ENCODE results near the gene CARNS1. TPM values are rescaled to one million over a fixed set of nuclear protein-coding genes. Genes with fewer than 3 reads are reported as not detected.
"Not testable (repeated sequence)": the region's sequence is repeated elsewhere in the genome, so short reads cannot be mapped to it uniquely, and the experiment has no call there.

The CARNS1 gene
- total RNA-seq, 8 experiments from 2014 or later = 0.16 to 2.1 (median 0.67) TPM

- Histone ChIP-seq H3K4me1 (replicated peaks in 1 of 2) (peaks cover 0 to 6% of the 10 kb centered on the region in 2 donors), H3K27ac (no peak overlapping the region), H3K4me3 (no peak overlapping the region)
- WGBS, 10 experiments = 0 to 90% (median 81%) methylated on average over 1 to 4 of the region's 25 CpGs; no CpG with 5 or more reads in 6 of the 10 experiments
- ATAC-seq (replicated peaks in 6 of 8) = peak in 4 of 8 experiments; percentile 10 to 15 (median 12)
- in situ Hi-C loops (cut with MboI; ENCODE audit: low pct_unique_long_range_greater_than_20kb in 2 of 9, low sequenced_read_pairs in 9 of 9, unreplicated experiment in 9 of 9) = no loop called here
These were observed 40.7 kb downstream of the CARNS1 start for GRCh38 chr11:67456068-67456705.

- Histone ChIP-seq H3K4me1 (replicated peaks in 1 of 2) (peaks cover 0 to 6% of the 10 kb centered on the region in 2 donors), H3K4me3 (no peak overlapping the region), H3K27ac (no peak overlapping the region)
- WGBS, 10 experiments = 57 to 60% methylated on average over 1 to 2 of the region's 12 CpGs; no CpG with 5 or more reads in 8 of the 10 experiments
- peak in 1 of 8 experiments; percentile 8 for ATAC-seq (replicated peaks in 6 of 8)
- in situ Hi-C loops (cut with MboI; ENCODE audit: low pct_unique_long_range_greater_than_20kb in 2 of 9, low sequenced_read_pairs in 9 of 9, unreplicated experiment in 9 of 9) = no loop called here
These were observed 42.0 kb downstream of the CARNS1 start for GRCh38 chr11:67457453-67457852.

- no peak for ATAC-seq (replicated peaks in 6 of 8)
- Histone ChIP-seq H3K4me1 (replicated peaks in 1 of 2) (peaks cover 0 to 6% of the 10 kb centered on the region in 2 donors), H3K27ac (no peak overlapping the region), H3K4me3 (no peak overlapping the region)
- in situ Hi-C loops (cut with MboI; ENCODE audit: low pct_unique_long_range_greater_than_20kb in 2 of 9, low sequenced_read_pairs in 9 of 9, unreplicated experiment in 9 of 9) = no loop called here
- WGBS, 10 experiments = 35 to 100% (median 93%) methylated on average over 2 to 9 of the region's 19 CpGs; no CpG with 5 or more reads in 5 of the 10 experiments
These were observed 42.8 kb downstream of the CARNS1 start for GRCh38 chr11:67458266-67458665.

- in situ Hi-C loops (cut with MboI; ENCODE audit: low pct_unique_long_range_greater_than_20kb in 2 of 9, low sequenced_read_pairs in 9 of 9, unreplicated experiment in 9 of 9) = no loop called here
- ATAC-seq (replicated peaks in 6 of 8) = no peak
- 80 to 100% (median 98%) methylated on average over 1 to 5 of the region's 10 CpGs; no CpG with 5 or more reads in 2 of the 10 experiments for WGBS, 10 experiments
- H3K4me3 ChIP-seq = no peak overlapping the region
- no peak overlapping the region for H3K27ac ChIP-seq
- peaks cover 16 to 17% of the 10 kb centered on the region in 2 donors for H3K4me1 ChIP-seq (replicated peaks in 1 of 2)
These were observed 47.7 kb downstream of the CARNS1 start for GRCh38 chr11:67463186-67463585.

GRCh38 chr11:67463680-67464410, 48.4 kb downstream of the CARNS1 start:
- in situ Hi-C loops (cut with MboI; ENCODE audit: low pct_unique_long_range_greater_than_20kb in 2 of 9, low sequenced_read_pairs in 9 of 9, unreplicated experiment in 9 of 9) = no loop called here
- peaks cover 17 to 19% of the 10 kb centered on the region in 2 donors for H3K4me1 ChIP-seq (replicated peaks in 1 of 2)
- peak overlapping the region; percentile 30 to 63 for H3K27ac ChIP-seq
- WGBS, 10 experiments = 79 to 100% (median 81%) methylated on average over 1 to 9 of the region's 20 CpGs; no CpG with 5 or more reads in 3 of the 10 experiments
- peak overlapping the region; percentile 48 to 67 (median 56) for H3K4me3 ChIP-seq
- peak in 5 of 8 experiments; percentile 38 to 52 (median 47) for ATAC-seq (replicated peaks in 6 of 8)

GRCh38 chr11:67464411-67465188, 49.1 kb downstream of the CARNS1 start:
- Histone ChIP-seq H3K27ac (peak overlapping the region; percentile 81), H3K4me3 (peak overlapping the region; percentile 48 to 67 (median 56)), H3K4me1 (replicated peaks in 1 of 2) (peaks cover 18 to 21% of the 10 kb centered on the region in 2 donors)
- in situ Hi-C loops (cut with MboI; ENCODE audit: low pct_unique_long_range_greater_than_20kb in 2 of 9, low sequenced_read_pairs in 9 of 9, unreplicated experiment in 9 of 9) = no loop called here
- 10 to 100% (median 30%) methylated on average over 1 to 4 of the region's 56 CpGs; no CpG with 5 or more reads in 5 of the 10 experiments for WGBS, 10 experiments
- peak; percentile 11 to 70 (median 58) for ATAC-seq (replicated peaks in 6 of 8)

GRCh38 chr11:67465189-67465510, 49.7 kb downstream of the CARNS1 start:
- H3K27ac ChIP-seq = peak overlapping the region; percentile 81
- H3K4me1 ChIP-seq (replicated peaks in 1 of 2) = peaks cover 20 to 23% of the 10 kb centered on the region in 2 donors
- peak overlapping the region; percentile 48 to 67 (median 56) for H3K4me3 ChIP-seq
- in situ Hi-C loops (cut with MboI; ENCODE audit: low pct_unique_long_range_greater_than_20kb in 2 of 9, low sequenced_read_pairs in 9 of 9, unreplicated experiment in 9 of 9) = no loop called here
- no peak for ATAC-seq (replicated peaks in 6 of 8)
- 50% methylated on average over 1 of the region's 3 CpGs; no CpG with 5 or more reads in 9 of the 10 experiments for WGBS, 10 experiments

GRCh38 chr11:67465530-67465929, 50.1 kb downstream of the CARNS1 start:
- 100% methylated on average over 1 of the region's 2 CpGs; no CpG with 5 or more reads in 9 of the 10 experiments for WGBS, 10 experiments
- H3K4me3 ChIP-seq; ATAC-seq (replicated peaks in 6 of 8); in situ Hi-C loops (cut with MboI; ENCODE audit: low pct_unique_long_range_greater_than_20kb in 2 of 9, low sequenced_read_pairs in 9 of 9, unreplicated experiment in 9 of 9); H3K27ac ChIP-seq: not testable (repeated sequence)
- peaks cover 20 to 23% of the 10 kb centered on the region in 2 donors for H3K4me1 ChIP-seq (replicated peaks in 1 of 2)

GRCh38 chr11:67466367-67466766, 50.9 kb downstream of the CARNS1 start:
- Histone ChIP-seq H3K27ac (no peak overlapping the region), H3K4me1 (replicated peaks in 1 of 2) (peaks cover 20 to 23% of the 10 kb centered on the region in 2 donors), H3K4me3 (no peak overlapping the region)
- in situ Hi-C loops (cut with MboI; ENCODE audit: low pct_unique_long_range_greater_than_20kb in 2 of 9, low sequenced_read_pairs in 9 of 9, unreplicated experiment in 9 of 9) = no loop called here
- ATAC-seq (replicated peaks in 6 of 8) = no peak
- WGBS, 10 experiments = 100% methylated on average over 1 to 3 of the region's 5 CpGs; no CpG with 5 or more reads in 5 of the 10 experiments

- Histone ChIP-seq H3K4me3 (no peak overlapping the region), H3K27ac (no peak overlapping the region), H3K4me1 (replicated peaks in 1 of 2) (peaks cover 20 to 23% of the 10 kb centered on the region in 2 donors)
- no peak for ATAC-seq (replicated peaks in 6 of 8)
- WGBS, 10 experiments = 100% methylated on average over 1 of the region's 11 CpGs; no CpG with 5 or more reads in 8 of the 10 experiments
- in situ Hi-C loops (cut with MboI; ENCODE audit: low pct_unique_long_range_greater_than_20kb in 2 of 9, low sequenced_read_pairs in 9 of 9, unreplicated experiment in 9 of 9) = no loop called here
These were observed 51.7 kb downstream of the CARNS1 start for GRCh38 chr11:67466962-67467771.

GRCh38 chr11:67468056-67468455, 52.6 kb downstream of the CARNS1 start:
- in situ Hi-C loops (cut with MboI; ENCODE audit: low pct_unique_long_range_greater_than_20kb in 2 of 9, low sequenced_read_pairs in 9 of 9, unreplicated experiment in 9 of 9) = no loop called here
- 0 to 40% methylated on average over 1 of the region's 5 CpGs; no CpG with 5 or more reads in 8 of the 10 experiments for WGBS, 10 experiments
- peaks cover 20 to 23% of the 10 kb centered on the region in 2 donors for H3K4me1 ChIP-seq (replicated peaks in 1 of 2)
- H3K4me3 ChIP-seq = peak overlapping the region; percentile 65 to 82 (median 77)
- H3K27ac ChIP-seq = no peak overlapping the region
- ATAC-seq (replicated peaks in 6 of 8) = no peak

- no peak for ATAC-seq (replicated peaks in 6 of 8)
- H3K27ac ChIP-seq = peak overlapping the region; percentile 69 to 79
- in situ Hi-C loops (cut with MboI; ENCODE audit: low pct_unique_long_range_greater_than_20kb in 2 of 9, low sequenced_read_pairs in 9 of 9, unreplicated experiment in 9 of 9) = no loop called here
- peak overlapping the region; percentile 65 to 82 (median 77) for H3K4me3 ChIP-seq
- 0 to 20% (median 10%) methylated on average over 1 to 2 of the region's 6 CpGs; no CpG with 5 or more reads in 6 of the 10 experiments for WGBS, 10 experiments
- peaks cover 20 to 23% of the 10 kb centered on the region in 2 donors for H3K4me1 ChIP-seq (replicated peaks in 1 of 2)
These were observed 52.9 kb downstream of the CARNS1 start for GRCh38 chr11:67468456-67468758.
